ENCODE measurements around the gene LMO4. TPM values are rescaled to one million over a fixed set of nuclear protein-coding genes. Genes with fewer than 3 reads are reported as not detected.
A peak's percentile ranks its signal among the peaks of the same experiment; 100 is the strongest.

LMO4 gene, protein sequence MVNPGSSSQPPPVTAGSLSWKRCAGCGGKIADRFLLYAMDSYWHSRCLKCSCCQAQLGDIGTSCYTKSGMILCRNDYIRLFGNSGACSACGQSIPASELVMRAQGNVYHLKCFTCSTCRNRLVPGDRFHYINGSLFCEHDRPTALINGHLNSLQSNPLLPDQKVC
- polyA plus RNA-seq (ENCODE audit: insufficient read length in 3 of 3) = 100 to 1,000 TPM; 118 to 128 (median 125) TPM
- long read RNA-seq, donor 1, full-length matches to known transcripts = 43 of 43 reads
- long read RNA-seq, donor 1, partial matches to known transcripts = 0 of 43 reads
- long read RNA-seq, donor 1, other reads (novel, unspliced or antisense) = 0 of 43 reads
- long read RNA-seq, donor 2, full-length matches to known transcripts = 41 of 41 reads
- long read RNA-seq, donor 2, partial matches to known transcripts = 0 of 41 reads
- long read RNA-seq, donor 2, other reads (novel, unspliced or antisense) = 0 of 41 reads
- long read RNA-seq, donor 3, full-length matches to known transcripts = 95 of 95 reads
- long read RNA-seq, donor 3, partial matches to known transcripts = 0 of 95 reads
- long read RNA-seq, donor 3, other reads (novel, unspliced or antisense) = 0 of 95 reads
- long read RNA-seq, donor 4, full-length matches to known transcripts = 43 of 43 reads
- long read RNA-seq, donor 4, partial matches to known transcripts = 0 of 43 reads
- long read RNA-seq, donor 4, other reads (novel, unspliced or antisense) = 0 of 43 reads
- long read RNA-seq, donor 5 = 0 reads
- long read RNA-seq, donor 6, full-length matches to known transcripts = 43 of 214 reads
- long read RNA-seq, donor 6, partial matches to known transcripts = 171 of 214 reads
- long read RNA-seq, donor 6, other reads (novel, unspliced or antisense) = 0 of 214 reads
- long read RNA-seq, donor 7, full-length matches to known transcripts = 60 of 60 reads
- long read RNA-seq, donor 7, partial matches to known transcripts = 0 of 60 reads
- long read RNA-seq, donor 7, other reads (novel, unspliced or antisense) = 0 of 60 reads
- long read RNA-seq, donor 8, full-length matches to known transcripts = 94 of 100 reads
- long read RNA-seq, donor 8, partial matches to known transcripts = 6 of 100 reads
- long read RNA-seq, donor 8, other reads (novel, unspliced or antisense) = 0 of 100 reads
- long read RNA-seq, donor 9, full-length matches to known transcripts = 59 of 59 reads
- long read RNA-seq, donor 9, partial matches to known transcripts = 0 of 59 reads
- long read RNA-seq, donor 9, other reads (novel, unspliced or antisense) = 0 of 59 reads
- long read RNA-seq, donor 10, full-length matches to known transcripts = 47 of 47 reads
- long read RNA-seq, donor 10, partial matches to known transcripts = 0 of 47 reads
- long read RNA-seq, donor 10, other reads (novel, unspliced or antisense) = 0 of 47 reads
- long read RNA-seq, donor 11, full-length matches to known transcripts = 46 of 46 reads
- long read RNA-seq, donor 11, partial matches to known transcripts = 0 of 46 reads
- long read RNA-seq, donor 11, other reads (novel, unspliced or antisense) = 0 of 46 reads
- long read RNA-seq, donor 12, full-length matches to known transcripts = 47 of 61 reads
- long read RNA-seq, donor 12, partial matches to known transcripts = 14 of 61 reads
- long read RNA-seq, donor 12, other reads (novel, unspliced or antisense) = 0 of 61 reads
- long read RNA-seq, donor 13, full-length matches to known transcripts = 122 of 478 reads
- long read RNA-seq, donor 13, partial matches to known transcripts = 356 of 478 reads
- long read RNA-seq, donor 13, other reads (novel, unspliced or antisense) = 0 of 478 reads
- long read RNA-seq, donor 14, full-length matches to known transcripts = 71 of 71 reads
- long read RNA-seq, donor 14, partial matches to known transcripts = 0 of 71 reads
- long read RNA-seq, donor 14, other reads (novel, unspliced or antisense) = 0 of 71 reads
- long read RNA-seq, donor 15, full-length matches to known transcripts = 25 of 97 reads
- long read RNA-seq, donor 15, partial matches to known transcripts = 72 of 97 reads
- long read RNA-seq, donor 15, other reads (novel, unspliced or antisense) = 0 of 97 reads
- long read RNA-seq, donor 16, full-length matches to known transcripts = 155 of 155 reads
- long read RNA-seq, donor 16, partial matches to known transcripts = 0 of 155 reads
- long read RNA-seq, donor 16, other reads (novel, unspliced or antisense) = 0 of 155 reads

DNA sequence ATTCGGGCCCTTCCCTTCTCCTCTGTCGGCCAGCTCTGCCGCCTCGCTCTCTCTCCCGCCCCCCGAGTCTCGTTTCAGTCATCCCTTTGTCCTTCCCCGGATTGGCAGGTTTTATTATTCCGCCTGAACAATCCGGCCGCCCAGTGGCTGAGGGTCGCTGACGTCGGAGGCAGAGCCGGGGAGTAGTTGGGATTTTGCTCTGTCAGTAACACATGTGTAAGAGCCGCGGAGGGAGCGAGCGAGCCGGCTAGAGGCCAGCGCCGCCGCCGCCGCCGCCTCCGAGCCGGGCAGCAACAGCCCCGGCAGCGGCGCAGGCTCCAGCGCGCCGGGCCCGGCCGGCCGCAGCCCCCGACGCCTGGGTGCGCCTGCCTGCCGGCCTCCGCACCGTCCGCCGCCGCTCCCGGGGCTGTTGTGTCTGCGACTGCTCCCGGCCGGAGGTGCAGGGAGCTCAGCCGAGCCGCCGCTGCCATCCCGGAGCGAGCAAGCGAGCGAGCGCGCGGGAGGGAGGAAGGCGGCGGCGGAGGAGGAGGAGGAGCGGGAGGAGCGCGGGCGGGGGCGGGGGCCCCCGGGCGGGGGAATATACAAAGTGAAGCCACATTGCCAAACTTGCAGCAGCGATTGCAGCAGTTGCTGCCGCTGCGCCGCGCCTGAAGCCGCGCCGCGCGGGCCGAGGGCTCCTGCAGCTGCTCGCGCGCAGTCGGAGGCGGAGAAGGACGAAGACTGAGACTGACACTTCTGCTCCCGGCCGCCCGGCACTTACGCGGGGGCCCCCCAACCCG lies at the start of gene LMO4:
LMO4 (plus strand) TSS at position 609 of the 779 bp plus-strand sequence. CDS start 3,136 bp downstream, outside the sequence.
- DNase-seq (ENCODE audit: extremely low read depth in 1 of 11, low read depth in 9 of 11, low spot score in 4 of 11) = peak in 10 of 11 donors; percentile 93 to 98 (median 96)

- no peak for DNase-seq (ENCODE audit: extremely low read depth in 1 of 11, low read depth in 9 of 11, low spot score in 4 of 11)
Measured at GRCh38 chr1:87279536-87279875, 49.2 kb upstream of the LMO4 start.

GRCh38 chr1:87279966-87280535 lies 48.6 kb upstream of the LMO4 start:
- no peak for DNase-seq (ENCODE audit: extremely low read depth in 1 of 11, low read depth in 9 of 11, low spot score in 4 of 11)

DNA sequence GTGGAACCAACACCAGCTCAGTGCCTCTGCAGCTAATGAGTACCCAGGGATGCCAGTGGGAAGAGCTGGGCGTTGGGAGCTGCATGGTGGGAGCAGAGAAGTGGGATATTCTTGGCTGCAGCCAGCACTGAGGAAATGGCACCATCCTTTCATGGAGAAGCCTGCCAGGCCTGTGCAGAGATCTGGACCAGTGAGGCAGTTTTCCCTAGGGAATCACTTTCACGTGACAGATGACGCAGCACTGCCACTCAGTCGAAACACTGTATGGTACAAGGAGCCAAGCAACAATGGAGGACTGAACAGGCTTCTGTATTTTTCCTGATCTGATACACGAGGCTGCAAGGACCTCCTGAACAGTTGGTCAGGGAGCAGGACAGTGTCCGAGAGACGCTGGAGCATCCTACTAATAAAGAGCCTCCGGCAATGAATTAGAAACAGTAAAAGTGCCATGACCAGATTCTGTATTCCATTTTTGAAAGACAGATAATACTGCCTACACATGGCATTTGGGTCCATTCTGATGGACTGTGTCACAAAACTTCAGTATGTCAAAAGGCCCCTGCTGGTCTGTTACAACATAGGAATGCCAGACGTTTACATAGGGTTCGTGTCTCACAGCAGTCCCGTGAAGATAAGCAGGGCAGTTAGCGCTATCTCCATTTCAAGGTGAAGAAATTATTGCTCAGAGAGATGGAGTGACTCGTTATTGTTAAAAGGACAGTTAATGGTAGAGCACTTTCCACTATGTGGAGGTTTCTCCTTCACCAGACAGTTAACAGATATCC lies 44.0 kb upstream of the LMO4 start:
- no peak for DNase-seq (ENCODE audit: extremely low read depth in 1 of 11, low read depth in 9 of 11, low spot score in 4 of 11)

DNA sequence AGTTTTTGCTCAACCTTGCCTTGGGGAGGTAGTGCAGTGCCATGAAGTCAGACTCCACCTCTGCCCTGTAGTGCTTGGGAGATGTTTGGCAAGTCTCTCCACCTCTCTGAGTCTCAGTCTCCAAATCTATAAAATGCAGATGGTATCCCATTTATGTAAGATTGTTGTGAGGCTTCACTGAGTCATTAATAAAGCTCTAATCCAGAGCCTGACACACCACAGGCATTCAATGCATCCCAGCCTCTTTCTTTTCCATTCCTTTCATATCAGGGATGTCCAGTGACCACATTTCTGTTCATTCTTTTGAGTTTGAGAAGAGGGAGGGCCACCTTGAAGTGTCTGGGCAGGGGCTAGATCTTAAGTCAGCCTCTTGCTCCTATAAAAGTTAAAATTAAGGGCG lies 37.6 kb upstream of the LMO4 start:
- DNase-seq (ENCODE audit: extremely low read depth in 1 of 11, low read depth in 9 of 11, low spot score in 4 of 11) = no peak

GRCh38 chr1:87292684-87293493 lies 35.8 kb upstream of the LMO4 start:
- peak; percentile 44 to 77 (median 63) for DNase-seq (ENCODE audit: extremely low read depth in 1 of 11, low read depth in 9 of 11, low spot score in 4 of 11)

DNA sequence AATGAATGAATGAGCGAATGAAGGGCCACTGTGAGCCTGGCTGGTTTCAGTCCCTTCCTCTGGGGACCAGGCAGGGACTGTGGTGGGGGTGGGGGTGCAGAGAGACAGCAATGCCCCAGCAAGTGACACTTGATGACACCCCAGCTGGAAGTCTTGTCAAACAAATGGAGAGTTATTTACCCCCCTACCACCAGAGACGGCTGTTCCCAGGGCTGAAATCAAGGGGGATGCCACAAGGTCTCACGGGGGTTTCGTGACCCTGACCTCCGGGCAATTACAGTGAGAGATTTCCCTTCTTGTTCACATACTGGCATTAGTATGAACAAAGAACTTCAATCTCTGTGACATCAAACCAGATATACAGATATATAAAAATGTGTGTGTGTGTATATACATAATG lies 34.0 kb upstream of the LMO4 start:
- no peak for DNase-seq (ENCODE audit: extremely low read depth in 1 of 11, low read depth in 9 of 11, low spot score in 4 of 11)

DNA sequence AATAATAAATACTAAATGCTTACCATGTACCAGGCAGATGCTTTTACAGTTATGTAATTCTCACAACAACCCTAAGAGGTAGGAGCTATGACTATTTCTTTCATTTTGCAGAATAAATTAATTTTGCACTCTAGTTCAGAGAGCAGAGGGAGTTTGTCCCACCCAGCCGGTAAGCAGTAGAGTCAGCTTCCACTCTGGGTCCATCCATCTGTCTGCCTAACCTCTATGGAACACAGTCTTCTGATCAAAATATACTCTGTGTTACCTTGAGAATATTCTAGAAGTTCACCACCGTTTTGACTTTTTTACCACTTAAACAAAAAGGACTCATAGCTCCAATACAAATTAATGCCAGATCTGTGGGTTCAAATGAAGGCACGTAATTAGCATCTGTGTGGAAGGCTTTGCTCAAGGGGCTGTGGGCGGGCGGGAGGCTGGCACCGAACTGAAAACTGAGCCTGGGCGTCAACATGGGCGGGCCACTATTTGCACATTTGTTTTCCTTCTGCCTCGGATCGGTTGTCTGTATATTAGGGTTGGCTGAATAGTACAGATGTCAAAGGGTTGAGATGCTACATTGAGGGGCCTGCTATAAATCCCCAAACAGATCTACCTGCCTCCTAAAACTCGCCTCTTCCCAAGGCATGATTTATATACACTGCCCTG lies 33.1 kb upstream of the LMO4 start:
- no peak for DNase-seq (ENCODE audit: extremely low read depth in 1 of 11, low read depth in 9 of 11, low spot score in 4 of 11)

DNA sequence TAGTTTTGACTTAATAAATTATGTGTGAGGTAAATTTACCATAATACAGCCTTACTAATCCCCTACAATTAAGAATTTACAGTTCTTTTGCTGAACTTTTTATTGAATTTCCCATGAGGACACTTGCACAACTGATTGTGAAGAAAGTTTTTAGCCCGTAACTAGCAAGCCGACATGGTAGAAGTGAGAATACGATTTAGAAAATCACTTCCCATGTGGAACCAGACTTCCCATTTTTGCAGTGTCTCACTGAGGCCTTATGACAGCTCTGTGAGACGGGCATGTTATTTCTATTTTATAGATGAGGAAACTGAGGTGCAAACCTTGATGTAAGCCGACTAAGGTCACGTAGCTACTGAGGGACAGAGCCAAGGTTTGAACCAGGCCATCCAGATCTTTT lies 32.5 kb upstream of the LMO4 start:
- DNase-seq (ENCODE audit: extremely low read depth in 1 of 11, low read depth in 9 of 11, low spot score in 4 of 11) = no peak

- DNase-seq (ENCODE audit: extremely low read depth in 1 of 11, low read depth in 9 of 11, low spot score in 4 of 11) = no peak
Measured at GRCh38 chr1:87299661-87300060, 29.0 kb upstream of the LMO4 start.

DNA sequence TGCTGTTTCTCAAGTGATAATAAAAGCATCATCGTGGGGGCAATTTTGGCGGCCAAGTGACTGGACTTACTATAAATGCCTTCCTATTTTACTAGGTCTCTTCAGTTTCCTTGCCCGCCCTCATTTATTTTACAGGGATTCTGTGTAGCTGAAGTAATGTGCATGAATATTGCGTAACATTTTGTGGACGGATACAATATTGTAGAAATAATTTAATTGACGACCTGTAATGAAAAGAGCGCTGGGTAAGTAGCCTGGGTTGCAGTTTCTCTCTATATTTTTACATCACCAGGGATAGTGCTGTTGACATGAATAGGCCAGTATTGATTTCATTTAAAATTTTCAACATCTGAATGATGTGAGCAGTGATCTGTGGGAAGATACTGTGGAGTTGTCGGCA lies 28.1 kb upstream of the LMO4 start:
- DNase-seq (ENCODE audit: extremely low read depth in 1 of 11, low read depth in 9 of 11, low spot score in 4 of 11) = no peak

- no peak for DNase-seq (ENCODE audit: extremely low read depth in 1 of 11, low read depth in 9 of 11, low spot score in 4 of 11)
Measured at GRCh38 chr1:87305151-87305550, 23.5 kb upstream of the LMO4 start.

GRCh38 chr1:87305762-87306161 lies 22.9 kb upstream of the LMO4 start:
- no peak for DNase-seq (ENCODE audit: extremely low read depth in 1 of 11, low read depth in 9 of 11, low spot score in 4 of 11)

DNA sequence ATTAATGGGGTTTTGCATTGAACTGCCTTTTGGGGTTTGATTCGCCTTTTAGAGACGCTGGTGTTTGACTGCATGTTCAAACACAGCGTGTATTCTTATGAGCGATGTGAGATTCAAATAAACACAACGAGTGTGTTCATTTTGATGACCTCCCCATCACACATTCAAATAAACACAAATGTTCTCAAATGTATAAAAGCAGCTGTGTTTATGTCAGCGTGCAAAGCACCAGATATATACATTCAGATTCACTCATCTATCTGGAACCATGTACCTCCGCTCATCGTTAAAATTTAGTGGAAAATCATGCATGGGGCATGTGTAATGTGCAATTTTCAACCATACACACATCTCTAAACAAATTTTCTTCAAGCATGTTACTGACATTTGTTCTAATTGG lies 21.4 kb upstream of the LMO4 start:
- DNase-seq (ENCODE audit: extremely low read depth in 1 of 11, low read depth in 9 of 11, low spot score in 4 of 11) = no peak
